Activated CD8-positive, alpha-beta memory T cell treated with anti-CD3 and anti-CD28 coated beads, Interleukin-2, amount 50 U/mL, for 48 hours (primary cell): ENCODE data around the gene NAGA.

Experiments
- DNase-seq: peaks from one replicate; pipeline ENCODE4 v3.0.0-alpha.2; 2020

The NAGA gene

GRCh38 chr22:42035256-42035655 lies 35.4 kb downstream of the NAGA start:
- DNase-seq, result no peak

GRCh38 chr22:42033263-42034181 lies 37.1 kb downstream of the NAGA start:
- no peak for DNase-seq

- DNase-seq, result no peak
Measured at GRCh38 chr22:42026705-42027104, 43.9 kb downstream of the NAGA start.

- DNase-seq, result no peak
Measured at GRCh38 chr22:42025421-42025820, 45.2 kb downstream of the NAGA start.

- DNase-seq, result no peak
Measured at GRCh38 chr22:42022162-42022847, 48.3 kb downstream of the NAGA start.

- DNase-seq, result no peak
Measured at GRCh38 chr22:42021571-42021970, 49.0 kb downstream of the NAGA start.

- DNase-seq, result no peak
Measured at GRCh38 chr22:42018224-42018623, 52.4 kb downstream of the NAGA start.

GRCh38 chr22:42016111-42016510 lies 54.5 kb downstream of the NAGA start:
- no peak for DNase-seq

GRCh38 chr22:42013385-42013784 lies 57.2 kb downstream of the NAGA start:
- no peak for DNase-seq

GRCh38 chr22:42010778-42011177 lies 59.8 kb downstream of the NAGA start:
- DNase-seq, result no peak
